ENCODE data around the gene DTX1. TPM values are rescaled to one million over a fixed set of nuclear protein-coding genes. Genes with fewer than 3 reads are reported as not detected.

Gene DTX1
- total and polyA plus RNA-seq, 2 of the 13 experiments (the other 11 are each of a cell fraction or from before 2014, with no cell fraction given), result not detected

GRCh38 chr12:113065126-113066007 is 8.8 kb downstream of the DTX1 start (continued):
- TF ChIP-seq ZNF746 (CRISPR knock-in tag; IDR thresholded peaks at IDR 0.05) (no peak), ZNF891 (CRISPR knock-in tag; IDR thresholded peaks at IDR 0.05) (peak; percentile 46; the same call in 1 of the 2 replicates), PHB2 (IDR thresholded peaks at IDR 0.05; ENCODE audit: partially characterized antibody) (no peak), KLF16 (CRISPR knock-in tag; IDR thresholded peaks at IDR 0.05) (0 out of 4 replicates have a peak, but pooled peaks of 1 of the 2 experiments have one; percentile 38), SCMH1 (CRISPR knock-in tag; IDR thresholded peaks at IDR 0.05; ENCODE audit: borderline replicate concordance) (no peak), KDM2A (CRISPR knock-in tag; IDR thresholded peaks at IDR 0.05; ENCODE audit: borderline replicate concordance, low read depth) (peak; percentile 22; the same call in 1 of the 2 replicates), FOXA3 (CRISPR knock-in tag; IDR thresholded peaks at IDR 0.05) (no peak), TBX2 (CRISPR knock-in tag; IDR thresholded peaks at IDR 0.05; ENCODE audit: borderline replicate concordance) (no peak), ZNF773 (CRISPR knock-in tag; IDR thresholded peaks at IDR 0.05; ENCODE audit: borderline replicate concordance) (0 out of 2 replicates have a peak, but pooled peaks have one; percentile 30), ZNF124 (CRISPR knock-in tag; IDR thresholded peaks at IDR 0.05) (0 out of 2 replicates have a peak, but pooled peaks have one; percentile 50), NFKB2 (CRISPR knock-in tag; IDR thresholded peaks at IDR 0.05; ENCODE audit: borderline replicate concordance) (peak; percentile 57; the same call in 1 of the 2 replicates), TFE3 (CRISPR knock-in tag; IDR thresholded peaks at IDR 0.05) (0 out of 2 replicates have a peak, but pooled peaks have one; percentile 39), AHR (CRISPR knock-in tag; IDR thresholded peaks at IDR 0.05) (0 out of 2 replicates have a peak, but pooled peaks have one; percentile 64), TSC22D2 (CRISPR knock-in tag; IDR thresholded peaks at IDR 0.05; ENCODE audit: borderline replicate concordance) (0 out of 2 replicates have a peak, but pooled peaks have one; percentile 32), KLF11 (CRISPR knock-in tag; IDR thresholded peaks at IDR 0.05) (peak; percentile 69; the same call in 1 of the 2 replicates), MEIS1 (CRISPR knock-in tag; IDR thresholded peaks at IDR 0.05; ENCODE audit: borderline replicate concordance) (0 out of 2 replicates have a peak, but pooled peaks have one; percentile 26), FOXM1 (CRISPR knock-in tag; IDR thresholded peaks at IDR 0.05) (no peak), SALL1 (CRISPR knock-in tag; IDR thresholded peaks at IDR 0.05) (peak; percentile 60), NAIF1 (CRISPR knock-in tag; IDR thresholded peaks at IDR 0.05; ENCODE audit: borderline replicate concordance) (no peak), KMT2B (CRISPR knock-in tag; IDR thresholded peaks at IDR 0.05) (peak; percentile 38; the same call in 1 of the 2 replicates), ZNF629 (CRISPR knock-in tag; conservative IDR thresholded peaks at IDR 0.05) (no peak), ZNF230 (CRISPR knock-in tag; IDR thresholded peaks at IDR 0.05) (no peak), ZNF546 (CRISPR knock-in tag; conservative IDR thresholded peaks at IDR 0.05) (no peak), ZNF441 (CRISPR knock-in tag; IDR thresholded peaks at IDR 0.05; ENCODE audit: borderline replicate concordance) (peak; percentile 33; the same call in 1 of the 2 replicates), MIER2 (CRISPR knock-in tag; IDR thresholded peaks at IDR 0.05) (peak; percentile 94), ZNF235 (CRISPR knock-in tag; IDR thresholded peaks at IDR 0.05; ENCODE audit: borderline replicate concordance) (no peak), ZNF563 (CRISPR knock-in tag; IDR thresholded peaks at IDR 0.05) (peak; percentile 31; the same call in 1 of the 2 replicates)

Measured in HepG2 (cell line).